ENCODE measurements around the gene DLEC1. TPM values are rescaled to one million over a fixed set of nuclear protein-coding genes. Genes with fewer than 3 reads are reported as not detected.
"Not testable (repeated sequence)": the region's sequence is repeated elsewhere in the genome, so short reads cannot be mapped to it uniquely, and the experiment has no call there.

The DLEC1 gene
- total RNA-seq, 2 experiments from 2014 or later = 0.26 to 0.60 TPM

DNA sequence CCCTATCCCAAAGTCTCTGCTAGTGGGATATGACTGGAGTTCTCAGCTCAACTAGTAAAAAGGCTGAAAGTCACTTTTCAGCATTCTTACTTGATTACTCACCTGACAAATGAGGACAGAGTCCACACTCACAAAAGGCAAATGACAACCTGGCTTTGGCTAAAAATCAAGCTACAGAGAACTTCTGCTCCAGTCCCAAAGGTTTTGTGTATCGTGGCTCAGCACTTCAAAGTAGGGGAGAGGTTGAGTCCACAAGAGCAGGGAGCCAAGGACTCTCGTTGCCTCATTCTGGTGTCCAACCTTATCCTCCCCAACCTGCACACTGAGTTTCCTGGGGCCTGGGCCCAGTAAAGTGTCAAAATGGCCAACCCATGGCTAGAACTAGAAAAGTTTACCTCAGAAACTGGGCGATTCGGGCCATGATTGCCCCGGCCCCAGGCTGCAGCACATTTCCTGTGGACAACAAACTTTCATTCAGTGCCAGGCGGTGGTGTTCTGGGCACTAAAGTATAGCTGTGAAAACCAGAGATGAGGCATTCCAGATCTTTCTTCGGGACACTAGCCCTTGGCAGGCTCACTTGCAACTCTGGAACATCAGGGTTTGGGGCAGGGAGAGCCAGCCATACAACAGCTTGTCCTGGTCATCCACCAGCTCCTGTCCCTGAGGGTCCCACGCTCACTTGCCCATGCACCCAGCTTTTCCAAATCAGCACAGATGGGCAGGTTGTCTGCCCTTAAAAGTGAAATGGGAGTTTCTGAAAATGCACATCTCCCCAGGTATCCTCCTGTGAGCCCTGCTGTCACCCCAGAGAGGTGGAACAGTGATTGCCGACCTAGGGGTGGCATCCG lies 94.8 kb downstream of the DLEC1 start:
- ChIA-PET CTCF (interaction anchor here (1.4 kb wide), 1 partner anchor 16 kb away, joined by 6 read pairs; no protein-coding TSS in a partner anchor), POLR2A (interaction anchor here (1.5 kb wide), 1 partner anchor 31 kb away, joined by 9 read pairs; the partner anchor contains the start of gene OXSR1)
- no peaks in the 10 kb centered on the region for H3K9me3 Mint-ChIP-seq (ENCODE audit: insufficient read depth)
- H3K27me3 Mint-ChIP-seq (ENCODE audit: low read depth) = no peaks in the 10 kb centered on the region
- H3K27ac Mint-ChIP-seq = peak overlapping the region; percentile 32
- H3K4me3 Mint-ChIP-seq = no peak overlapping the region
- H3K36me3 Mint-ChIP-seq (ENCODE audit: low read depth) = peaks cover 60% of the 10 kb centered on the region
- ATAC-seq = no peak
- DNase-seq = no peak
- peaks cover 53% of the 10 kb centered on the region for H3K4me1 Mint-ChIP-seq (ENCODE audit: low read depth)

DNA sequence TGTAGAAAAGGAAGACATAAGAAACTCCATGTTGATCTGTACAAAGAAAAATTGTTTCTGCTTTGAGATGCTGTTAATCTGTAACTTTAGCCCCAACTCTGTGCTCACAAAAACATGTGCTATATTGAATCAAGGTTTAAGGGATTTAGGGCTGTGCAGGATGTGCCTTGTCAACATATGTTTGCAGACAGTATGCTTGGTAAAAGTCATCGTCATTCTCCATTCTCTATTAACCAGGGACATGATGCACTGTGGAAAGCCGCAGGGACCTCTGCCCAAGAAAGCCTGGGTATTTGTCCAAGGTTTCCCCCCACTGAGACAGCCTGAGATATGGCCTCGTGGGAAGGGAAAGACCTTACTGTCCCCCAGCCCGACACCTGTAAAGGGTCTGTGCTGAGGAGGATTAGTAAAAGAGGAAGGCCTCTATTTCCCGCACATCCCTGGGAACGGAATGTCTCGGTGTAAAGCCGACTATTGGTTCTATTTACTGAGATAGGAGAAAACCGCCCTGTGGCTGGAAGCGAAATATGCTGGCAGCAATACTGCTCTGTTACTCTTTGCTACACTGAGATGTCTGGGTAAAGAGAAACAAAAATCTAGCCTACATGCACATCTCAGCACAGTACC lies 95.6 kb downstream of the DLEC1 start:
- ATAC-seq; H3K27me3 Mint-ChIP-seq (ENCODE audit: low read depth); H3K9me3 Mint-ChIP-seq (ENCODE audit: insufficient read depth); POLR2A ChIA-PET; DNase-seq; CTCF ChIA-PET: not testable (repeated sequence)
- peak overlapping the region; percentile 32 for H3K27ac Mint-ChIP-seq
- peaks cover 55% of the 10 kb centered on the region for H3K36me3 Mint-ChIP-seq (ENCODE audit: low read depth)
- H3K4me1 Mint-ChIP-seq (ENCODE audit: low read depth) = peaks cover 55% of the 10 kb centered on the region
- peak overlapping the region; percentile 86 for H3K4me3 Mint-ChIP-seq

DNA sequence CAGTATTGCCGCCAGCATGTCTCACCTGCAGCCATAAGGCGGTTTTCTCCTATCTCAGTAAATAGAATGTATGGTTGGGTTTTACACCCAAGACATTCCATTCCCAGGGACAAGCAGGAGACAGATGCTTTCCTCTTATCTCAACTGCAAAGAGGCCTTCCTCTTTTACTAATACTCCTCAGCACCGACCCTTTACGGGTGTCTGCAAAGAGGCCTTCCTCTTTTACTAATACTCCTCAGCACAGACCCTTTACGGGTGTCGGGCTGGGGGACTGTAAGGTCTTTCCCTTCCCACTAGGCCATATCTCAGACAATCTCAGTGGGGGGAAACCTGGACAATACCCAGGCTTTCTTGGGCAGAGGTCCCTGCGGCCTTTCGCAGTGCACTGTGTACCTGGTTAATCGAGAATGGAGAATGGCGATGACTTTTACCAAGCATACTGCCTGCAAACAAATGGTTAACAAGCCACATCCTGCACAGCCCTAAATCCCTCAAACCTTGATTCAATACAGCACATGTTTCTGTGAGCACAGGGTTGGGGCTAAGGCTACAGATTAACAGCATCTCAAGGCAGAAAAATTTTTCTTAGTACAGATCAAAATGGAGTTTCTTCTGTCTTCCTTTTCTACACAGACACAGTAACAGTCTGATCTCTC lies 96.7 kb downstream of the DLEC1 start:
- H3K27me3 Mint-ChIP-seq (ENCODE audit: low read depth); ATAC-seq; H3K9me3 Mint-ChIP-seq (ENCODE audit: insufficient read depth): not testable (repeated sequence)
- ChIA-PET CTCF (interaction anchor here (1.5 to 2.4 kb wide), 2 partner anchors 19 to 28 kb away, joined by 7 to 28 read pairs; partner anchors contain the start of gene OXSR1), POLR2A (interaction anchor here (1.1 to 7.5 kb wide), 4 partner anchors 8 to 320 kb away, joined by 3 to 153 read pairs (median 8); partner anchors contain the start of gene OXSR1)
- H3K27ac Mint-ChIP-seq = peak overlapping the region; percentile 91
- DNase-seq = peak; percentile 76
- H3K4me1 Mint-ChIP-seq (ENCODE audit: low read depth) = peaks cover 59% of the 10 kb centered on the region
- peaks cover 59% of the 10 kb centered on the region for H3K36me3 Mint-ChIP-seq (ENCODE audit: low read depth)
- H3K4me3 Mint-ChIP-seq = peak overlapping the region; percentile 86

DNA sequence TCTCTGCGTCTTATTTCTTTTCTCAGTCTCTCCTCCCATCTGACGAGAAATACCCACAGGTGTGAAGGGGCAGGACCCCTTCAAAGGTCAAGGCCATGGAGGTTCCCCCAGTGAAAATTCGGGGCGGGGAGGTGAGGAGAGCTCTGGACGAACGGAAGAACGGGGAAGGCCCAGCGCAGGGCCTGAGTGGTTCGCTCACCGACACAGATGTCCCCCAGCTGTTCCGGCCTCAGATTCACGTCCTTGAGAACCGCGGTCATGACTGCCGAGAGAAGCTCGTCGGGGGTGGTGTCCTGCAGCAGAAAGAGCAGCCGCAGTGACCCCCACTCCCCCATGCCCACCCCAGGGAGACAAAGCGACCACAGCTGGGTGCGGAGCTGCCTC lies 97.4 kb downstream of the DLEC1 start:
- Mint-ChIP-seq H3K4me1 (ENCODE audit: low read depth) (peaks cover 66% of the 10 kb centered on the region), H3K36me3 (ENCODE audit: low read depth) (peaks cover 59% of the 10 kb centered on the region)

DNA sequence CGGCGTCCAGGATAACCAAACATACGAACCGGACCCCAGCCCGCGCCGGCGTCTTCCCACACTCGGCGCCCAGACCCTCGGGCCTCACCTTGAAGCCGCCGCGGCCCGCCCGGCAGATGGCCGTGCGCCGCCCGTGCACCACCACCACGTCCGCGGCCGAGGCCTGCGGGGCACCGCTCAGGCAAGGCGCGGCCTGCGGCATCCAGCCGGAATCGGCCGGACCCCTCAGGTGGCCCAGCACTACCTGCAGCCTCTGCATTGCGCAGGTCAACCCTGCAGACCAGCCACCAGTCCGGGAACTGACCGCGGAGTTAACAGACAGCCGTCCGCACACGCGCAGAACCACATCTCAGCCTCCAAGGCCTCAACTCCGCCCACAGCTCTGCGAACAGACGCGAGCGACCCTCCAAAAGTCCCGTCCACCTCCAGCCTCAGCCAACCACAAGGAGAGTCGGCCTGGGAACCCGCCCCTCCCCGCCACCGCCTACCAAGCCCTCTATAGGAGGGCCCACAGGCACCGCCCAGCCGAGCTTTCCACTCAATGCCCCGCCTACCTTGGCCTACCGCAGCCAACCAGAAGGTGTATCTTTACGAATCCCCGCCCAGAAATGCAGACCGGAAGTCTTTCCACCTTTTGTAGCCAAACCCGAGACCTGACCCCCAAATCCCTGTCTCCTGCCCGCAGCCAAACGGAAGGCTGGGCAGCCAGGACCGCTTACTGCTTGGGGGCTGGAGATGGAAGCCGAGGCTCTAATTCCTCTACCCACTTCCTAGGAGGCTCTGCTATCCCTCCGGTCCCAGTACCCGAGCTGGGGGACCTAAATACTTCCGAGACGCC lies 98.0 kb downstream of the DLEC1 start, which contains the start of gene ACAA1:
Gene ACAA1, minus strand, starts transcription at position 351 of the 838 bp plus-strand sequence. Its CDS starts 92 bp downstream, at position 259.
- Mint-ChIP-seq H3K36me3 (ENCODE audit: low read depth) (peaks cover 58% of the 10 kb centered on the region), H3K4me3 (peak within 1 kb of the TSS; percentile 86), H3K4me1 (ENCODE audit: low read depth) (peaks cover 69% of the 10 kb centered on the region), H3K27ac (peak within 1 kb of the TSS; percentile 96), H3K9me3 (ENCODE audit: insufficient read depth) (no peaks in the 10 kb centered on the region), H3K27me3 (ENCODE audit: low read depth) (no peaks in the 10 kb centered on the region)
- POLR2A ChIA-PET = interaction anchor here (0.7 to 7.5 kb wide), 14 partner anchors 9 to 319 kb away, joined by 3 to 153 read pairs (median 4); partner anchors contain the start of gene OXSR1
- ATAC-seq = peak; percentile 89
- peak; percentile 100 for DNase-seq
- CTCF ChIA-PET = interaction anchor here (0.8 to 2.4 kb wide), 7 partner anchors 9 to 359 kb away, joined by 3 to 28 read pairs (median 6); partner anchors contain the start of genes DLEC1, EXOG, OXSR1 and XYLB

More for the DNA sequence above, 97.4 kb downstream of the DLEC1 start:
- DNase-seq (peak; percentile 38), ATAC-seq (no peak)
- CTCF ChIA-PET = interaction anchor here (0.8 to 2.4 kb wide), 6 partner anchors 9 to 211 kb away, joined by 3 to 28 read pairs (median 4); partner anchors contain the start of genes DLEC1, OXSR1 and XYLB
- H3K27me3 Mint-ChIP-seq (ENCODE audit: low read depth) = no peaks in the 10 kb centered on the region
- H3K4me3 Mint-ChIP-seq = peak overlapping the region; percentile 86
- H3K27ac Mint-ChIP-seq = peak overlapping the region; percentile 91
- no peaks in the 10 kb centered on the region for H3K9me3 Mint-ChIP-seq (ENCODE audit: insufficient read depth)
- POLR2A ChIA-PET = interaction anchor here (0.8 to 7.5 kb wide), 9 partner anchors 8 to 319 kb away, joined by 3 to 153 read pairs (median 4); partner anchors contain the start of gene OXSR1

DNA sequence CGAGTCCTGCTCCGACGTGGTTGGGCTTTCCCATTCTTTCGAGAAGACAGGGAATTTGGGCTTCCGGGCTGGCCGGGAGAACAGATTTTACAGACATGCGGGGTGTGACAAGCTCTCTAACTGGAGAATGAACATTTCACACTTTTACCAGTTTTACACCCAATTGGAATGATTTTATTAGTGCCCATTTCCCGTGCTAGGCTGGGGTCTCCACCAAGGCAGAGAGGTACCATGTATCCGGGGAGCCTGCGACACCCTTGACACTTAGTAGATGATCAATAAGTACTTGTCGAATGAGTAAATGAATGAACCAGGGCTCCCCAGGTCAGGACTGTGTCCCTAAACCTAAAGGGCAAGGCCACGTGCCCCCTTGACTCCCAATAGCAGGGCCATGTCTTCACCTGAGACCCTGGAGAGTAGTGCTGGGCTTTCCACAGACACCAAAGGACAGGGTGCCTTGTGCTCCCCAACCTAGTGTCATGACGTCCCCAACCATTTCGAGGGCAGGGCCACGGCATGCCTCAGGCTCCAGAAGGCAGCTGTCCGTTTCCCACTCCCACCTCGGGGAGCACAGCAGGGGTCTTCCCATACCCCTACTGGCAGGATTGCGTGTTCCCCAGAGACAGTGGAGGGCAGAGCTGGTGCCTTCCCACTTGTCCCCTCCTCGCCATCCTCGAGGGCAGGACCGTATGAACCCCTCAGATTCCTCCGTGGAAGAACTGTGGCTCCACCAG lies 98.8 kb downstream of the DLEC1 start:
- peaks cover 56% of the 10 kb centered on the region for H3K36me3 Mint-ChIP-seq (ENCODE audit: low read depth)
- CTCF ChIA-PET = interaction anchor here (1.0 to 2.4 kb wide), 5 partner anchors 21 to 358 kb away, joined by 3 to 28 read pairs (median 7); partner anchors contain the start of genes EXOG, OXSR1 and XYLB
- DNase-seq (peak; percentile 49), ATAC-seq (peak; percentile 3)
- POLR2A ChIA-PET = interaction anchor here (0.8 to 7.5 kb wide), 11 partner anchors 10 to 231 kb away, joined by 3 to 153 read pairs (median 7); partner anchors contain the start of genes DLEC1 and OXSR1
- no peaks in the 10 kb centered on the region for H3K9me3 Mint-ChIP-seq (ENCODE audit: insufficient read depth)
- H3K27me3 Mint-ChIP-seq (ENCODE audit: low read depth) = no peaks in the 10 kb centered on the region
- peaks cover 68% of the 10 kb centered on the region for H3K4me1 Mint-ChIP-seq (ENCODE audit: low read depth)
- peak overlapping the region; percentile 96 for H3K27ac Mint-ChIP-seq
- H3K4me3 Mint-ChIP-seq = peak overlapping the region; percentile 86

DNA sequence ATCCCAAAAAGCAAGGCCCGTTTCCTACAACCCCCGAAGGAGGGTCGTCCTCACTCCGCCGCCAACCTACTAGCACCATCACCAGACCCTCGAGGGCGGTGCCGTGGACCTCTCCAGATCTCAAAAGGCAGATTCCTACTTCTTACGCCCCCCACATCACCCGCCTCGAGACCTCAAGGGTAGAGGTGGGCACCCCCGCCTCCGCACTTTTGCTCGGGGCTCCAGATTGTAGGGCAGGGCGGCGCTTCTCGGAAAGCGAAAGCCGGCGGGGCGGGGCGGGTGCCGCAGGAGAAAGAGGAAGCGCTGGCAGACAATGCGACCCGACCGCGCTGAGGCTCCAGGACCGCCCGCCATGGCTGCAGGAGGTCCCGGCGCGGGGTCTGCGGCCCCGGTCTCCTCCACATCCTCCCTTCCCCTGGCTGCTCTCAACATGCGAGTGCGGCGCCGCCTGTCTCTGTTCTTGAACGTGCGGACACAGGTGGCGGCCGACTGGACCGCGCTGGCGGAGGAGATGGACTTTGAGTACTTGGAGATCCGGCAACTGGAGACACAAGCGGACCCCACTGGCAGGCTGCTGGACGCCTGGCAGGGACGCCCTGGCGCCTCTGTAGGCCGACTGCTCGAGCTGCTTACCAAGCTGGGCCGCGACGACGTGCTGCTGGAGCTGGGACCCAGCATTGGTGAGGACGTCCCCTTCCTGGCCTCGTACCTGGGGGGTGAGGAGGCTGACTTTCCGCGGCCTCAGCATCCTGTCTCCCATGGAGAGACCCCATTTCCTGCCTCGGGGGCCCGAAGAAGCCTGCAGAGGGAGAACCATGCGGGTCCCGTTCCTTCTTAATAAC lies 99.6 kb downstream of the DLEC1 start, which contains the start of gene MYD88:
Gene MYD88, plus strand, starts transcription at position 313 of the 842 bp plus-strand sequence. Its CDS starts 40 bp downstream, at position 353.
- peaks cover 55% of the 10 kb centered on the region for H3K36me3 Mint-ChIP-seq (ENCODE audit: low read depth)
- H3K27ac Mint-ChIP-seq = peak within 1 kb of the TSS; percentile 96
- no peaks in the 10 kb centered on the region for H3K9me3 Mint-ChIP-seq (ENCODE audit: insufficient read depth)
- CTCF ChIA-PET = interaction anchor here (1.0 to 5.1 kb wide), 6 partner anchors 19 to 342 kb away, joined by 3 to 30 read pairs (median 4); partner anchors contain the start of gene OXSR1
- POLR2A ChIA-PET = interaction anchor here (0.7 to 7.5 kb wide), 7 partner anchors 14 to 232 kb away, joined by 3 to 153 read pairs (median 7); partner anchors contain the start of genes DLEC1, OXSR1 and PLCD1
- H3K27me3 Mint-ChIP-seq (ENCODE audit: low read depth) = no peaks in the 10 kb centered on the region
- peaks cover 60% of the 10 kb centered on the region for H3K4me1 Mint-ChIP-seq (ENCODE audit: low read depth)
- DNase-seq (peak; percentile 93), ATAC-seq (peak; percentile 62)
- peak within 1 kb of the TSS; percentile 86 for H3K4me3 Mint-ChIP-seq

DNA sequence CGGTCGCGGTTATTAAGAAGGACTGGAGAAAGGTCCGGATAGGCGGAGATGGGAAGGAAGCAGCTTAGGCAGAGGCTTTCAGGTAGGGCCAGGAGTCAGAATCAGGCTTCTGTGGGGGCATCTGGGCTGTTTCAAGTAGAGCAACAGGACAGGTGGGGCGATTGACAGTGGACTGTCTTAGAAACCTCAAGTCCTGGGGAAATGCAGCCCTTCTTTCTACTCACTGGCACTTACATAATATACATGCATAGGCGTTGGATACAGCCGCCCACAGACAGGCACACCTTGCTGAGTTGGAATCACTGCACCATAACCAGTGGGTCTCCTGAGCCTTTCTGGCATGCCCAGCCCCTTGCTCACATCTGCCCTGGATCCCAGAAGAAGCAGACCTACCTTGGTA lies 100.2 kb downstream of the DLEC1 start:
- H3K27me3 Mint-ChIP-seq (ENCODE audit: low read depth) = no peaks in the 10 kb centered on the region
- ATAC-seq = no peak
- ChIA-PET CTCF (interaction anchor here (1.0 to 5.1 kb wide), 5 partner anchors 18 to 341 kb away, joined by 3 to 30 read pairs (median 3); partner anchors contain the start of gene OXSR1), POLR2A (interaction anchor here (0.7 to 7.5 kb wide), 4 partner anchors 13 to 110 kb away, joined by 3 to 153 read pairs (median 8); partner anchors contain the start of genes DLEC1, OXSR1 and PLCD1)
- no peak for DNase-seq
- H3K4me3 Mint-ChIP-seq = peak overlapping the region; percentile 86
- H3K36me3 Mint-ChIP-seq (ENCODE audit: low read depth) = peaks cover 52% of the 10 kb centered on the region
- peak overlapping the region; percentile 96 for H3K27ac Mint-ChIP-seq
- H3K9me3 Mint-ChIP-seq (ENCODE audit: insufficient read depth) = no peaks in the 10 kb centered on the region
- peaks cover 55% of the 10 kb centered on the region for H3K4me1 Mint-ChIP-seq (ENCODE audit: low read depth)

DNA sequence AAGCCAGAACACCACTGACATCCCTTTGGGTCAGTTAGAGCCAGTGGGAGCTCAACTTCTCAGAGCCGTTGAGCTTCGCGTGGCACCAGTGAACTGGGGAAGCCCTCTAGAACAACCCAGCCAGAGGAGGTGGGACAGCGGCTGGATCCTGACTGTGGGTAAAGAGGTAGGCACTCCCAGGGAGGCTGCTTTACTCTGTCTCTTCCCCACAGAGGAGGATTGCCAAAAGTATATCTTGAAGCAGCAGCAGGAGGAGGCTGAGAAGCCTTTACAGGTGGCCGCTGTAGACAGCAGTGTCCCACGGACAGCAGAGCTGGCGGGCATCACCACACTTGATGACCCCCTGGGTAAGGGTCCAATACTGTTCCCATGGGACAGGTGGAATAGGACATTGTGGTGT lies 100.6 kb downstream of the DLEC1 start:
- Mint-ChIP-seq H3K27me3 (ENCODE audit: low read depth) (no peaks in the 10 kb centered on the region), H3K4me1 (ENCODE audit: low read depth) (peaks cover 51% of the 10 kb centered on the region), H3K9me3 (ENCODE audit: insufficient read depth) (no peaks in the 10 kb centered on the region), H3K4me3 (peak overlapping the region; percentile 86), H3K36me3 (ENCODE audit: low read depth) (peaks cover 47% of the 10 kb centered on the region), H3K27ac (peak overlapping the region; percentile 96)
- ChIA-PET POLR2A (interaction anchor here (0.8 to 7.5 kb wide), 2 partner anchors 13 to 25 kb away, joined by 9 to 153 read pairs; partner anchors contain the start of gene OXSR1), CTCF (interaction anchor here (0.9 to 5.1 kb wide), 6 partner anchors 18 to 341 kb away, joined by 3 to 30 read pairs (median 3); partner anchors contain the start of gene OXSR1)
- ATAC-seq (no peak), DNase-seq (no peak)

All from activated CD8-positive, alpha-beta T cell treated with anti-CD3 and anti-CD28 coated beads, Interleukin-2, amount 10 ng/mL, durations not matched to agents 7 days and 5 days (primary cell).